Liver (tissue), 9 donors: Measurements from ENCODE around the gene CCDC121. TPM values are rescaled to one million over a fixed set of nuclear protein-coding genes. Genes with fewer than 3 reads are reported as not detected.

Experiments used
- DNase-seq: peaks from one replicate; pipeline ENCODE4 v3.0.0-alpha.2; 2017; ENCODE audit warnings: low spot score
- H3K27ac ChIP-seq, 2 donors: one replicate each; pipeline ENCODE4 v1.7.0; 2013; ENCODE audit warnings: inconsistent platforms in 2 of 2, low read length in 2 of 2, control low read depth in 1 of 2, low read depth in 1 of 2, mild to moderate bottlenecking in 1 of 2
- H3K27me3 ChIP-seq, 4 donors: one replicate each; pipeline versions ENCODE4 v1.6.1 to v1.7.0; 2013; ENCODE audit warnings: low read length in 3 of 4, inconsistent platforms in 1 of 4, mild to moderate bottlenecking in 1 of 4, moderate library complexity in 1 of 4; ENCODE audit not compliant: control insufficient read depth in 4 of 4, insufficient read depth in 4 of 4
- H3K36me3 ChIP-seq, 4 donors: one replicate each; pipeline versions ENCODE4 v1.6.1 to v1.7.0; 2013; ENCODE audit warnings: low read length in 3 of 4, mild to moderate bottlenecking in 3 of 4, low read depth in 1 of 4, moderate library complexity in 1 of 4; ENCODE audit not compliant: control insufficient read depth in 4 of 4, insufficient read depth in 3 of 4
- H3K4me1 ChIP-seq, 4 donors: one replicate each; pipeline versions ENCODE4 v1.6.1 to v1.7.0; 2013; ENCODE audit warnings: low read length in 3 of 4, mild to moderate bottlenecking in 3 of 4, moderate library complexity in 1 of 4; ENCODE audit not compliant: control insufficient read depth in 4 of 4, insufficient read depth in 4 of 4
- H3K4me3 ChIP-seq, 3 donors: one replicate each; pipeline versions ENCODE4 v1.6.1 to v1.7.0; 2013; ENCODE audit warnings: low read length in 3 of 3, control low read depth in 1 of 3, low read depth in 1 of 3, mild to moderate bottlenecking in 1 of 3
- H3K9ac ChIP-seq, 2 donors: one replicate each; pipeline ENCODE4 v1.7.0; 2013; ENCODE audit warnings: low read length in 2 of 2, mild to moderate bottlenecking in 2 of 2, moderate library complexity in 2 of 2, control low read depth in 1 of 2, low read depth in 1 of 2
- H3K9me3 ChIP-seq, 4 donors: one replicate each; pipeline versions ENCODE4 v1.6.1 to v1.7.0; 2013; ENCODE audit warnings: low read length in 3 of 4; ENCODE audit not compliant: control insufficient read depth in 4 of 4
- EGR1 ChIP-seq, 2 donors: IDR thresholded peaks; 2 replicates each; pipeline ENCODE4 v1.6.1; 2016 to 2018; ENCODE audit warnings: antibody characterized with exemption in 2 of 2, low read depth in 2 of 2
- FOXA1 ChIP-seq: IDR thresholded peaks from 2 replicates; pipeline ENCODE4 v1.6.1; 2016; ENCODE audit warnings: antibody characterized with exemption
- FOXA2 ChIP-seq: IDR thresholded peaks from 2 replicates; pipeline ENCODE4 v1.6.1; 2016; ENCODE audit warnings: antibody characterized with exemption
- GABPA ChIP-seq, 2 donors: IDR thresholded peaks in 1 of 2; conservative IDR thresholded peaks in 1 of 2; 2 replicates each; pipeline ENCODE4 v1.6.1; 2016; ENCODE audit warnings: antibody characterized with exemption in 2 of 2, mild to moderate bottlenecking in 1 of 2, moderate library complexity in 1 of 2
- HNF4A ChIP-seq, 2 donors: conservative IDR thresholded peaks; 2 replicates each; pipeline ENCODE4 v1.6.1; 2016; ENCODE audit warnings: antibody characterized with exemption in 2 of 2, mild to moderate bottlenecking in 2 of 2
- HNF4G ChIP-seq: IDR thresholded peaks from 2 replicates; pipeline ENCODE4 v1.6.1; 2016; ENCODE audit warnings: antibody characterized with exemption
- JUND ChIP-seq, 2 donors: IDR thresholded peaks; 2 replicates each; pipeline ENCODE4 v1.6.1; 2016; ENCODE audit warnings: antibody characterized with exemption in 2 of 2
- NR2F2 ChIP-seq: IDR thresholded peaks from 2 replicates; pipeline ENCODE4 v1.6.1; 2016; ENCODE audit warnings: antibody characterized with exemption
- RAD21 ChIP-seq, 2 donors: IDR thresholded peaks; 2 replicates each; pipeline ENCODE4 v1.6.1; 2016; ENCODE audit warnings: antibody characterized with exemption in 2 of 2, mild to moderate bottlenecking in 2 of 2
- RXRA ChIP-seq, 2 donors: IDR thresholded peaks; 2 replicates each; pipeline ENCODE4 v1.6.1; 2017 to 2018; ENCODE audit warnings: antibody characterized with exemption in 2 of 2, mild to moderate bottlenecking in 1 of 2
- SP1 ChIP-seq: IDR thresholded peaks from 2 replicates; pipeline ENCODE4 v1.6.1; 2018; ENCODE audit warnings: antibody characterized with exemption, mild to moderate bottlenecking
- TAF1 ChIP-seq: conservative IDR thresholded peaks from 2 replicates; pipeline ENCODE4 v1.6.1; 2016; ENCODE audit warnings: antibody characterized with exemption, mild to moderate bottlenecking
- YY1 ChIP-seq: IDR thresholded peaks from 2 replicates; pipeline ENCODE4 v1.6.1; 2016; ENCODE audit warnings: antibody characterized with exemption, mild to moderate bottlenecking
- WGBS: extraction: QIAGEN DNeasy Blood & Tissue Kit; methylation state at CpG from one replicate; pipeline ENCODE4 v1.1.7; 2013; 5-methylcytosine and 5-hydroxymethylcytosine counted together
- polyA plus RNA-seq, 2 donors: library from polyadenylated mRNA; stranded (reverse) in 1 of 2; unstranded in 1 of 2; fragments of 200-250 nt in 1 of 2; fragments of >200 nt in 1 of 2; fragmentation: Nextera tagmentation in 1 of 2; extraction: Ambion mirVana in 1 of 2; gene quantifications; one replicate each; pipeline versions ENCODE4 v1.2.1 to v1.2.3, GENCODE V29; 2013 to 2015
- total RNA-seq, 2 donors: library from RNA; depleted of rRNA; stranded (reverse); fragments of >200 nt; gene quantifications; one replicate each; pipeline ENCODE4 v1.2.3, GENCODE V29; 2014
- TF ChIP-seq, protein P1 (sequence below): IDR thresholded peaks from 2 replicates; pipeline ENCODE4 v1.6.1; 2016; ENCODE audit warnings: antibody characterized with exemption
- TF ChIP-seq, protein P2 (sequence below): fragments of 150-350 bp; IDR thresholded peaks from 2 replicates; pipeline ENCODE4 v1.5.1; 2017; ENCODE audit warnings: improper control_type of control experiment, low read depth, low read length; ENCODE audit not compliant: missing input control
- TF ChIP-seq, protein P3 (sequence below): IDR thresholded peaks from 2 replicates; pipeline ENCODE4 v1.6.1; 2016; ENCODE audit warnings: antibody characterized with exemption, mild to moderate bottlenecking
- TF ChIP-seq, protein P4 (sequence below): IDR thresholded peaks from 2 replicates; pipeline ENCODE4 v1.6.1; 2016; ENCODE audit warnings: antibody characterized with exemption
- TF ChIP-seq, protein P5 (sequence below): IDR thresholded peaks from 2 replicates; pipeline ENCODE4 v1.6.1; 2016; ENCODE audit warnings: antibody characterized with exemption
- donor health status: healthy.
- donor health status: healthy.
- donor health status: healthy.
- donor health status: healthy.
- donor health status: healthy.

The CCDC121 gene
- total and polyA plus RNA-seq, 4 donors: 0.97 to 2.5 (median 1.4) TPM

DNA sequence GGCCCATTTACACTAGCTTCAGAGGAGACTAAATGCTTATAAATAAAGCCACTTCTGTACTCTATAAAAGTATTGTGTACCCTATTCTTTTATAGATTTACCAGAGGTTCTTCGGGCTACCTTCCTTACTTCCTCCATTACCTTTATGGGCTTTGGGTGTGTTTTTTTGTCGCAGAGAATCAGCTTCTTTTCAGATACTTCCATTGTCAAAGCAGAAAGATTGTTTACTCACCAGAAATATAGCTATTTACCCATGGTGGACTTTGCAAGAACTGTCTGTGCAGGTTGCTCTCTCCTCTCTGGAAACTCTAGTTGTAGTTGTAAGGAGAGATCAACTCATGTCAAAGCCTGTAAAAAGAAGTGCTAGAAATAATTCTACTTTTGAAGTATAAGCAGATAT lies 14.8 kb downstream of the CCDC121 start:
- Histone ChIP-seq H3K27ac (no peak overlapping the region), H3K4me3 (no peak overlapping the region), H3K9ac (no peak overlapping the region), H3K27me3 (no peaks in the 10 kb centered on the region), H3K9me3 (no peaks in the 10 kb centered on the region), H3K4me1 (no peaks in the 10 kb centered on the region), H3K36me3 (peaks cover 6 to 39% (median 31%) of the 10 kb centered on the region in 4 donors)
- 72% methylated on average over 2 of the region's 2 CpGs for WGBS
- TF ChIP-seq HNF4G (no peak), HNF4A (conservative IDR thresholded peaks at IDR 0.05) (no peak), JUND (IDR thresholded peaks at IDR 0.05) (no peak), SP1 (no peak)
- TF ChIP-seq, protein P1, sequence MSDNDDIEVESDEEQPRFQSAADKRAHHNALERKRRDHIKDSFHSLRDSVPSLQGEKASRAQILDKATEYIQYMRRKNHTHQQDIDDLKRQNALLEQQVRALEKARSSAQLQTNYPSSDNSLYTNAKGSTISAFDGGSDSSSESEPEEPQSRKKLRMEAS: no peak
- no peak for DNase-seq

DNA sequence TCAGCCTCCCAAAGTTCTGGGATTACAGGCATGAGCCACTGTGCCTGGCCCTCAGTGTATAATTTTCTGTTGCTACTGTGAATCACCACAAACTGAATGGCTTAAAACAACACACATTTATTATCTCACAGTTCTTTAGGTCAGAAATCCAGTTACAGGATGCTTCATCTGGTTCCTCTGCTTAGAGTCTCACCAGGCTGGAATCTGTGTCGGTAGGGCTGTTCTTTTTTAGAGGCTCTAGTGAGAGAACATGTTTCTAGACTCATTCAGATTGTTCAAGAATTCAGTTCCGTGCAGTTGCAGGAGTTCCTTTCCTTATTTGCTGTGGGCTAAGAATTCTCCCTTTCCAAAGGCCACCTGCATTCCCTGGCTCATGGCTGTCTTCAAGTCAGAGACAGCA lies 22.2 kb downstream of the CCDC121 start:
- 97% methylated on average over 2 of the region's 2 CpGs for WGBS

More for the DNA sequence above, 22.2 kb downstream of the CCDC121 start:
- Histone ChIP-seq H3K36me3 (peaks cover 8 to 44% (median 27%) of the 10 kb centered on the region in 4 donors), H3K4me3 (no peak overlapping the region), H3K9ac (no peak overlapping the region), H3K27me3 (no peaks in the 10 kb centered on the region), H3K4me1 (no peaks in the 10 kb centered on the region), H3K9me3 (no peaks in the 10 kb centered on the region), H3K27ac (no peak overlapping the region)
- DNase-seq: no peak
- no peak for TF ChIP-seq SP1
- no peak for TF ChIP-seq HNF4A (conservative IDR thresholded peaks at IDR 0.05)
- no peak for TF ChIP-seq NR2F2
- no peak for TF ChIP-seq HNF4G
- TF ChIP-seq, protein P2, sequence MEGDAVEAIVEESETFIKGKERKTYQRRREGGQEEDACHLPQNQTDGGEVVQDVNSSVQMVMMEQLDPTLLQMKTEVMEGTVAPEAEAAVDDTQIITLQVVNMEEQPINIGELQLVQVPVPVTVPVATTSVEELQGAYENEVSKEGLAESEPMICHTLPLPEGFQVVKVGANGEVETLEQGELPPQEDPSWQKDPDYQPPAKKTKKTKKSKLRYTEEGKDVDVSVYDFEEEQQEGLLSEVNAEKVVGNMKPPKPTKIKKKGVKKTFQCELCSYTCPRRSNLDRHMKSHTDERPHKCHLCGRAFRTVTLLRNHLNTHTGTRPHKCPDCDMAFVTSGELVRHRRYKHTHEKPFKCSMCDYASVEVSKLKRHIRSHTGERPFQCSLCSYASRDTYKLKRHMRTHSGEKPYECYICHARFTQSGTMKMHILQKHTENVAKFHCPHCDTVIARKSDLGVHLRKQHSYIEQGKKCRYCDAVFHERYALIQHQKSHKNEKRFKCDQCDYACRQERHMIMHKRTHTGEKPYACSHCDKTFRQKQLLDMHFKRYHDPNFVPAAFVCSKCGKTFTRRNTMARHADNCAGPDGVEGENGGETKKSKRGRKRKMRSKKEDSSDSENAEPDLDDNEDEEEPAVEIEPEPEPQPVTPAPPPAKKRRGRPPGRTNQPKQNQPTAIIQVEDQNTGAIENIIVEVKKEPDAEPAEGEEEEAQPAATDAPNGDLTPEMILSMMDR: no peak
- TF ChIP-seq RAD21 (IDR thresholded peaks at IDR 0.05): no peak
- TF ChIP-seq, protein P3, sequence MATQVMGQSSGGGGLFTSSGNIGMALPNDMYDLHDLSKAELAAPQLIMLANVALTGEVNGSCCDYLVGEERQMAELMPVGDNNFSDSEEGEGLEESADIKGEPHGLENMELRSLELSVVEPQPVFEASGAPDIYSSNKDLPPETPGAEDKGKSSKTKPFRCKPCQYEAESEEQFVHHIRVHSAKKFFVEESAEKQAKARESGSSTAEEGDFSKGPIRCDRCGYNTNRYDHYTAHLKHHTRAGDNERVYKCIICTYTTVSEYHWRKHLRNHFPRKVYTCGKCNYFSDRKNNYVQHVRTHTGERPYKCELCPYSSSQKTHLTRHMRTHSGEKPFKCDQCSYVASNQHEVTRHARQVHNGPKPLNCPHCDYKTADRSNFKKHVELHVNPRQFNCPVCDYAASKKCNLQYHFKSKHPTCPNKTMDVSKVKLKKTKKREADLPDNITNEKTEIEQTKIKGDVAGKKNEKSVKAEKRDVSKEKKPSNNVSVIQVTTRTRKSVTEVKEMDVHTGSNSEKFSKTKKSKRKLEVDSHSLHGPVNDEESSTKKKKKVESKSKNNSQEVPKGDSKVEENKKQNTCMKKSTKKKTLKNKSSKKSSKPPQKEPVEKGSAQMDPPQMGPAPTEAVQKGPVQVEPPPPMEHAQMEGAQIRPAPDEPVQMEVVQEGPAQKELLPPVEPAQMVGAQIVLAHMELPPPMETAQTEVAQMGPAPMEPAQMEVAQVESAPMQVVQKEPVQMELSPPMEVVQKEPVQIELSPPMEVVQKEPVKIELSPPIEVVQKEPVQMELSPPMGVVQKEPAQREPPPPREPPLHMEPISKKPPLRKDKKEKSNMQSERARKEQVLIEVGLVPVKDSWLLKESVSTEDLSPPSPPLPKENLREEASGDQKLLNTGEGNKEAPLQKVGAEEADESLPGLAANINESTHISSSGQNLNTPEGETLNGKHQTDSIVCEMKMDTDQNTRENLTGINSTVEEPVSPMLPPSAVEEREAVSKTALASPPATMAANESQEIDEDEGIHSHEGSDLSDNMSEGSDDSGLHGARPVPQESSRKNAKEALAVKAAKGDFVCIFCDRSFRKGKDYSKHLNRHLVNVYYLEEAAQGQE: no peak
- TF ChIP-seq, protein P4, sequence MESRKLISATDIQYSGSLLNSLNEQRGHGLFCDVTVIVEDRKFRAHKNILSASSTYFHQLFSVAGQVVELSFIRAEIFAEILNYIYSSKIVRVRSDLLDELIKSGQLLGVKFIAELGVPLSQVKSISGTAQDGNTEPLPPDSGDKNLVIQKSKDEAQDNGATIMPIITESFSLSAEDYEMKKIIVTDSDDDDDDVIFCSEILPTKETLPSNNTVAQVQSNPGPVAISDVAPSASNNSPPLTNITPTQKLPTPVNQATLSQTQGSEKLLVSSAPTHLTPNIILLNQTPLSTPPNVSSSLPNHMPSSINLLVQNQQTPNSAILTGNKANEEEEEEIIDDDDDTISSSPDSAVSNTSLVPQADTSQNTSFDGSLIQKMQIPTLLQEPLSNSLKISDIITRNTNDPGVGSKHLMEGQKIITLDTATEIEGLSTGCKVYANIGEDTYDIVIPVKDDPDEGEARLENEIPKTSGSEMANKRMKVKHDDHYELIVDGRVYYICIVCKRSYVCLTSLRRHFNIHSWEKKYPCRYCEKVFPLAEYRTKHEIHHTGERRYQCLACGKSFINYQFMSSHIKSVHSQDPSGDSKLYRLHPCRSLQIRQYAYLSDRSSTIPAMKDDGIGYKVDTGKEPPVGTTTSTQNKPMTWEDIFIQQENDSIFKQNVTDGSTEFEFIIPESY: no peak
- TF ChIP-seq RXRA (IDR thresholded peaks at IDR 0.05): no peak
- no peak for TF ChIP-seq TAF1
- TF ChIP-seq FOXA1: no peak
- no peak for TF ChIP-seq FOXA2
- no peak for TF ChIP-seq EGR1 (IDR thresholded peaks at IDR 0.05; ENCODE audit: low read depth in 2 of 2)
- TF ChIP-seq, protein P5, sequence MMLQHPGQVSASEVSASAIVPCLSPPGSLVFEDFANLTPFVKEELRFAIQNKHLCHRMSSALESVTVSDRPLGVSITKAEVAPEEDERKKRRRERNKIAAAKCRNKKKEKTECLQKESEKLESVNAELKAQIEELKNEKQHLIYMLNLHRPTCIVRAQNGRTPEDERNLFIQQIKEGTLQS: no peak
- TF ChIP-seq GABPA (IDR thresholded peaks at IDR 0.05 in 1 of 2, conservative IDR thresholded peaks at IDR 0.05 in 1 of 2): no peak
- TF ChIP-seq JUND (IDR thresholded peaks at IDR 0.05): no peak
- TF ChIP-seq YY1: no peak
- TF ChIP-seq, protein P1: no peak
